Middle frontal gyrus (tissue), 1 donor: ENCODE data around the gene TANGO6.

Experiments
- DNase-seq: peaks from one replicate; pipeline ENCODE4 v3.0.0-alpha.2; 2015; ENCODE audit warnings: low spot score; ENCODE audit errors: extremely low spot score

TANGO6 gene

GRCh38 chr16:68860978-68861892 is 17.9 kb downstream of the TANGO6 start:
- DNase-seq = no peak

GRCh38 chr16:68866933-68867332 is 23.6 kb downstream of the TANGO6 start:
- DNase-seq = no peak

- no peak for DNase-seq
These were observed 26.3 kb downstream of the TANGO6 start for GRCh38 chr16:68869492-68870088.

GRCh38 chr16:68873635-68874471 is 30.5 kb downstream of the TANGO6 start:
- DNase-seq = no peak

GRCh38 chr16:68875871-68876270 is 32.5 kb downstream of the TANGO6 start:
- DNase-seq = no peak

- DNase-seq = no peak
These were observed 40.4 kb downstream of the TANGO6 start for GRCh38 chr16:68883685-68884084.

- DNase-seq = no peak
These were observed 41.1 kb downstream of the TANGO6 start for GRCh38 chr16:68884401-68884800.

- DNase-seq = no peak
These were observed 41.8 kb downstream of the TANGO6 start for GRCh38 chr16:68884861-68885720.

GRCh38 chr16:68887107-68887506 is 43.8 kb downstream of the TANGO6 start:
- DNase-seq = no peak

GRCh38 chr16:68889508-68890150 is 46.3 kb downstream of the TANGO6 start:
- no peak for DNase-seq

- no peak for DNase-seq
These were observed 48.9 kb downstream of the TANGO6 start for GRCh38 chr16:68892214-68892613.

GRCh38 chr16:68892898-68893297 is 49.6 kb downstream of the TANGO6 start:
- no peak for DNase-seq

GRCh38 chr16:68893710-68894705 is 50.7 kb downstream of the TANGO6 start:
- DNase-seq = no peak

GRCh38 chr16:68894714-68895113 is 51.4 kb downstream of the TANGO6 start:
- no peak for DNase-seq

- DNase-seq = no peak
These were observed 54.7 kb downstream of the TANGO6 start for GRCh38 chr16:68898026-68898425.

GRCh38 chr16:68900009-68900408 is 56.7 kb downstream of the TANGO6 start:
- DNase-seq = no peak

GRCh38 chr16:68902003-68902968 is 59.0 kb downstream of the TANGO6 start:
- DNase-seq = no peak

GRCh38 chr16:68902969-68903345 is 59.6 kb downstream of the TANGO6 start:
- no peak for DNase-seq
